Measurements from ENCODE around the gene WWOX.

DNA sequence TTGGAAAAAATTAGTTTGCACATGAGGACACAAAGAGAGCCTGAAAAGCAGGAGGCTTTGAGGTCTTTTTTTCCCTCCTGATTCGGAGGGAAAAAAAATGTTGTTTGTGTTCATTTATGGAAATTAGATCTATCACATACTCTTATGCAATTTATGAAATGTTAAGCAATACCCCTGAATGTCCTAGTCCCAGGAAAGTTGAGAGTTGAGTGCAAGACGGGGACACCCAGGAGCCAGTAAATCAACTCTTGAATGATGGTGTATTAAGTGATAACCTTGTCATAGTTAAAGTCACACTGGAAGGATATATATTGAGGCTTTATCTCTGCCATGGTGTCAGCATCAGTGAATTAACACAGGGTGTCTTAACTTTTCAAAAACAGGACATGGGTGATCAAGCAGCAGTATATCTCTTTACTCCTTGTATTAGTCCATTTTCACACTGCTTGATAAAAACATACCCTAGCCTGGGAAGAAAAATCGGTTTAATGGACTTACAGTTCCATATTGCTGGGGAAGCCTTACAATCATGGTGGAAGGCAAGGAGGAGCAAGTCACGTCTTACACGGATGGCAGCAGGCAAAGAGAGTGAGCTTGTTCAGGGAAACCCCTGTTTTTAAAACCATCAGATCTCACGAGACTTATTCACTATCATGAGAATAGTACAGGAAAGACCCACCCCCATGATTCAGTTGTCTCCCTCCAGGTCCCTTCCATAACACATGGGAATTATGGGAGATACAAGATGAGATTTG is 1032.0 kb downstream of the WWOX start:
- TF ChIP-seq CTCF (IDR thresholded peaks at IDR 0.05; ENCODE audit: low read depth, low read length) = no peak
- TF ChIP-seq POLR2A (IDR thresholded peaks at IDR 0.05; ENCODE audit: extremely low read depth, insufficient read length) = no peak

All from NB4 (cell line).